Prostate gland (tissue), 2 donors: ENCODE results near the gene ADAMTS3. TPM values are rescaled to one million over a fixed set of nuclear protein-coding genes. Genes with fewer than 3 reads are reported as not detected.

Experiments used
- DNase-seq: peaks from one replicate; pipeline ENCODE4 v3.0.0-alpha.2; 2019; ENCODE audit warnings: low spot score
- H3K27ac ChIP-seq, 2 donors: fragments of 200-600 bp; sonication (generic); 2 replicates each; pipeline ENCODE4 v1.5.1; 2017 to 2019
- H3K27me3 ChIP-seq: fragments of 200-600 bp; sonication (generic); replicated peaks from 2 replicates; pipeline ENCODE4 v1.5.1; 2019; ENCODE audit not compliant: insufficient read depth
- H3K36me3 ChIP-seq, 2 donors: fragments of 200-600 bp; sonication (generic); 1 replicate in 1 of 2; 2 replicates in 1 of 2; pipeline versions ENCODE4 v1.5.1 to v1.8.1; 2017 to 2019
- H3K4me1 ChIP-seq: fragments of 200-600 bp; sonication (generic); replicated peaks from 2 replicates; pipeline ENCODE4 v1.5.1; 2019
- H3K4me3 ChIP-seq, 2 donors: fragments of 200-600 bp; sonication (generic); 2 replicates each; pipeline ENCODE4 v1.5.1; 2017 to 2019
- H3K9me3 ChIP-seq: fragments of 200-600 bp; sonication (generic); 2 replicates; pipeline ENCODE4 v1.5.1; 2017
- POLR2A ChIP-seq: fragments of 450-650 bp; IDR thresholded peaks from one replicate; pipeline ENCODE4 v1.6.1; 2016; ENCODE audit warnings: antibody characterized with exemption, mild to moderate bottlenecking
- POLR2AphosphoS5 ChIP-seq: sonication (generic); formaldehyde crosslinking; IDR thresholded peaks from one replicate; pipeline ENCODE4 v1.6.1; 2017; ENCODE audit warnings: antibody characterized with exemption
- WGBS: methylation state at CpG from one replicate; pipeline ENCODE4 v1.1.5; 2018; 5-methylcytosine and 5-hydroxymethylcytosine counted together
- intact Hi-C: fragments of 100-400 bp; cut with DNase I; formaldehyde crosslinking; loops from one replicate; pipeline ENCODE4 v1.14.2; 2022
- total RNA-seq, 2 donors: library from RNA; depleted of rRNA; stranded (reverse); fragments of >200 nt; gene quantifications; one replicate each; pipeline ENCODE4 v1.1.0, GENCODE V29; 2016
- TF ChIP-seq, protein P1 (sequence below), 4 experiments: fragments of 200-600 bp in 2 of 4; fragments of 450-650 bp in 2 of 4; sonication (generic) in 2 of 4; IDR thresholded peaks; 1 replicate in 3 of 4; 2 replicates in 1 of 4; pipeline ENCODE4 v1.5.1; 2016 to 2019; ENCODE audit warnings: antibody characterized with exemption in 4 of 4, mild to moderate bottlenecking in 2 of 4, moderate library complexity in 2 of 4

The ADAMTS3 gene
- total RNA-seq, 2 donors from 2014 or later: 0.36 to 4.0 TPM

- peak; percentile 9 for DNase-seq
- Histone ChIP-seq H3K4me3 (peak overlapping the region; percentile 40 to 53), H3K27me3 (no peaks in the 10 kb centered on the region), H3K9me3 (no peaks in the 10 kb centered on the region), H3K4me1 (no peaks in the 10 kb centered on the region), H3K27ac (peak overlapping the region; percentile 65 to 66), H3K36me3 (no peaks in the 10 kb centered on the region)
- TF ChIP-seq, protein P1, sequence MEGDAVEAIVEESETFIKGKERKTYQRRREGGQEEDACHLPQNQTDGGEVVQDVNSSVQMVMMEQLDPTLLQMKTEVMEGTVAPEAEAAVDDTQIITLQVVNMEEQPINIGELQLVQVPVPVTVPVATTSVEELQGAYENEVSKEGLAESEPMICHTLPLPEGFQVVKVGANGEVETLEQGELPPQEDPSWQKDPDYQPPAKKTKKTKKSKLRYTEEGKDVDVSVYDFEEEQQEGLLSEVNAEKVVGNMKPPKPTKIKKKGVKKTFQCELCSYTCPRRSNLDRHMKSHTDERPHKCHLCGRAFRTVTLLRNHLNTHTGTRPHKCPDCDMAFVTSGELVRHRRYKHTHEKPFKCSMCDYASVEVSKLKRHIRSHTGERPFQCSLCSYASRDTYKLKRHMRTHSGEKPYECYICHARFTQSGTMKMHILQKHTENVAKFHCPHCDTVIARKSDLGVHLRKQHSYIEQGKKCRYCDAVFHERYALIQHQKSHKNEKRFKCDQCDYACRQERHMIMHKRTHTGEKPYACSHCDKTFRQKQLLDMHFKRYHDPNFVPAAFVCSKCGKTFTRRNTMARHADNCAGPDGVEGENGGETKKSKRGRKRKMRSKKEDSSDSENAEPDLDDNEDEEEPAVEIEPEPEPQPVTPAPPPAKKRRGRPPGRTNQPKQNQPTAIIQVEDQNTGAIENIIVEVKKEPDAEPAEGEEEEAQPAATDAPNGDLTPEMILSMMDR (IDR thresholded peaks at IDR 0.05): no peak
- no peak for TF ChIP-seq POLR2A
- TF ChIP-seq POLR2AphosphoS5: no peak
- intact Hi-C loops: no loop called here
- 19% methylated on average over 15 of the region's 15 CpGs for whole genome bisulfite sequencing
Observed at GRCh38 chr4:72569719-72570235, 756 bp upstream of the ADAMTS3 start.

DNA sequence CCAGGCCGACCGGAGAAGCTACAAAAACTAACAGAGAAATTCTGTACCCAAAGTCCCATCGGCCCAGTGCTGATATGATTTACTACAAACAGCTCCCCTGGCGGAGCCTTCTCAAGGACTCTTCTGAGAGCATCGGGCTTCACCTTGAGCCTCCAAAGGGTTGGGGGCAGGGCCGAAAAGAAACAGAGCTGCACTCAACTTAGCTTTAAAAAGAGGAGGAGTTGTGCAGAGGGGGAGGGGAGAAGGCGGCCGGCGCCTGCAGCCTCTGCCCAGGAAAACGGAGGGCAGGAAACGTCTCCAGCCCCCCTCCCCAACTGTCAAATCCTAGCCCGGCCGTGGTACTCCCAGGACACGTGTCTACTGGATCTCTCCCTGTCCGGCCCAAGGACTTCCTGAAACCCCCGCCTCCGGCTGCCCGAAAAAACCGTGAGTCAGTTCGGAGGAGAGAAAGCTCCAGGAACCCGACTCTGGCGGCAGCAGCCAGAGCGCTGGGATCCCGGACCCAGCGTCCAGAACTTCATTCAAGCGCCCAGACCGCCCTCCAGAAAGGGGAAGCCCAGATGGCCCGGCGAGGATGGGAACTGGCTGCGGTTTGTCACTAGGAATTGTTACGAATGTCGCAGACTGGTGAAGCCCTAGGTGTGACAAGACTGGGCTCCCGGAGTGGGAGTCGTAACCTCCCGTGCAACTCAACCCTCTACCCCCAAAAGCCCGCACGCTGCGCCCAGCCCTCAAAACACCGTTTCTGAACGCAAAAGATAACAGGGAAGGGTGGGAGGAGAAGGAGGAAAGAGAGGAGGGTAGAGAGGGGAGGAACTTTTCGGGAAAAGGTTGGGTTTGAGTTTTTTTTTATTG, 973 bp downstream of the ADAMTS3 start:
- intact Hi-C loops: no loop called here
- no peaks in the 10 kb centered on the region for H3K36me3 ChIP-seq
- DNase-seq: peak; percentile 69
- H3K27me3 ChIP-seq: no peaks in the 10 kb centered on the region
- no peaks in the 10 kb centered on the region for H3K9me3 ChIP-seq
- TF ChIP-seq, protein P1 (IDR thresholded peaks at IDR 0.05): peak in 2 of 4 experiments; percentile 17 to 44
- peak; percentile 36 for TF ChIP-seq POLR2AphosphoS5
- no peak for TF ChIP-seq POLR2A
- under 1% methylated on average over 35 of the region's 41 CpGs for WGBS
- H3K4me3 ChIP-seq: peak overlapping the region; percentile 40 to 53
- peak overlapping the region; percentile 60 to 66 for H3K27ac ChIP-seq
- no peaks in the 10 kb centered on the region for H3K4me1 ChIP-seq

DNA sequence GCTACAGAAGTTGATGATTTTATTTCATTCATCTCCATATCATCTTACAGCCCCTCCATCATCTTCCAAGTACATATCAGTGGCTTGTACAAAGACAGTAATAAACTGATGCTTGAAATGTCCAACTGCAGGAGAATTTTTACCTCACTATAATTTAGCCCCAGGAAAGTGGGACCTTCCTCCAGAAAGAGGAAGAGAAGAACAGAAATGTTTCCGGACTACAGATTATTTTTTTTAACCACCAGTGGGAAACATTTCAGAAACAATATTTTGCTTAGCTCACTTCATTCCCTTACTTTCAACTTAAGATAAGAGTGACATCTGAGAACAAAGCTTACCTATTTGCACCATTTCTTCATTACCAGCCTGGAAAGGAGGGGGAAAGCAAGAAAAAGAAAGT, 2.0 kb downstream of the ADAMTS3 start:
- no peak overlapping the region for H3K27ac ChIP-seq
- H3K4me3 ChIP-seq: no peak overlapping the region
- 50% methylated on average over 1 of the region's 1 CpG for WGBS
- TF ChIP-seq, protein P1 (IDR thresholded peaks at IDR 0.05): no peak
- TF ChIP-seq POLR2AphosphoS5 (no peak), POLR2A (no peak)
- H3K27me3 ChIP-seq: no peaks in the 10 kb centered on the region
- H3K36me3 ChIP-seq: no peaks in the 10 kb centered on the region
- intact Hi-C loops: no loop called here
- H3K4me1 ChIP-seq: no peaks in the 10 kb centered on the region
- H3K9me3 ChIP-seq: no peaks in the 10 kb centered on the region
- DNase-seq: no peak

- DNase-seq: no peak
- Histone ChIP-seq H3K9me3 (no peaks in the 10 kb centered on the region), H3K36me3 (no peaks in the 10 kb centered on the region), H3K27me3 (no peaks in the 10 kb centered on the region), H3K4me1 (no peaks in the 10 kb centered on the region), H3K27ac (no peak overlapping the region), H3K4me3 (no peak overlapping the region)
- 57% methylated on average over 2 of the region's 2 CpGs for WGBS
- intact Hi-C loops: no loop called here
- TF ChIP-seq, protein P1 (IDR thresholded peaks at IDR 0.05): no peak
Observed at GRCh38 chr4:72566464-72566972, 2.5 kb downstream of the ADAMTS3 start.

DNA sequence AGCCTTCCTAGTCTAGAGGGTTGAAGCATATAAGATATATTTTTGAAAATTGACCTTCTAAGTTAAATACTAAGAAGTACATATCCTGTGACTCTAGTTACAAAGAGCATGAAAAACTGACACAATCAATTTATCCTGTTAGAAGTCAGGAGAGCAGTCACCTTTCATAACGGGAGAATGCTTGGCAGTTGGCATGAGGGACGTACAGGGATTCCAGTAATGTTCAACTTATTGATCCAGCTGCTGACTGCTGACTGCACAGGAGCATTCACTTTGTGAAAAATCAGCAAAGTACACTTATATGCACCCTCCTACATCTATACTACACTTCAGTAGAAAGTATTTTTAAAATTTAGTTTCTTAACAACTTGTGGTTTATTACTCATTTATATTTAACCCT, 4.2 kb downstream of the ADAMTS3 start:
- no peaks in the 10 kb centered on the region for H3K36me3 ChIP-seq
- DNase-seq: no peak
- no peak overlapping the region for H3K4me3 ChIP-seq
- intact Hi-C loops: no loop called here
- WGBS: 88% methylated on average over 2 of the region's 2 CpGs
- H3K9me3 ChIP-seq: no peaks in the 10 kb centered on the region
- TF ChIP-seq POLR2A: no peak
- TF ChIP-seq, protein P1 (IDR thresholded peaks at IDR 0.05): no peak
- TF ChIP-seq POLR2AphosphoS5: no peak
- H3K27me3 ChIP-seq: no peaks in the 10 kb centered on the region
- no peaks in the 10 kb centered on the region for H3K4me1 ChIP-seq
- H3K27ac ChIP-seq: no peak overlapping the region
